ENCODE measurements around the gene WNK1.
A peak's percentile ranks its signal among the peaks of the same experiment; 100 is the strongest.
"Not testable (repeated sequence)": the region's sequence is repeated elsewhere in the genome, so short reads cannot be mapped to it uniquely, and the experiment has no call there.

The WNK1 gene

GRCh38 chr12:818733-819132 lies 66.4 kb downstream of the WNK1 start:
- no peak for DNase-seq

- no peak for DNase-seq
Observed at GRCh38 chr12:820336-820735, 68.0 kb downstream of the WNK1 start.

GRCh38 chr12:823028-823698 lies 70.8 kb downstream of the WNK1 start:
- DNase-seq = peak; percentile 54

GRCh38 chr12:826331-826730 lies 74.0 kb downstream of the WNK1 start:
- DNase-seq = no peak

GRCh38 chr12:828726-829395 lies 76.5 kb downstream of the WNK1 start:
- no peak for DNase-seq

- no peak for DNase-seq
Observed at GRCh38 chr12:830111-830867, 77.9 kb downstream of the WNK1 start.

- no peak for DNase-seq
Observed at GRCh38 chr12:835754-836518, 83.6 kb downstream of the WNK1 start.

- DNase-seq = peak; percentile 7
Observed at GRCh38 chr12:836952-837351, 84.6 kb downstream of the WNK1 start.

- DNase-seq = no peak
Observed at GRCh38 chr12:837548-837947, 85.2 kb downstream of the WNK1 start.

- DNase-seq = no peak
Observed at GRCh38 chr12:843609-844008, 91.2 kb downstream of the WNK1 start.

GRCh38 chr12:846421-846820 lies 94.0 kb downstream of the WNK1 start:
- no peak for DNase-seq

GRCh38 chr12:848173-848865 lies 95.9 kb downstream of the WNK1 start:
- DNase-seq = peak; percentile 33

- no peak for DNase-seq
Observed at GRCh38 chr12:848882-849527, 96.6 kb downstream of the WNK1 start.

GRCh38 chr12:849733-850437 lies 97.5 kb downstream of the WNK1 start:
- DNase-seq = not testable (repeated sequence)

- DNase-seq = peak; percentile 18
Observed at GRCh38 chr12:851343-851742, 99.0 kb downstream of the WNK1 start.

- DNase-seq = peak; percentile 29
Observed at GRCh38 chr12:851913-852312, 99.5 kb downstream of the WNK1 start.

- no peak for DNase-seq
Observed at GRCh38 chr12:852864-853263, 100.5 kb downstream of the WNK1 start.

GRCh38 chr12:857611-858010 lies 105.2 kb downstream of the WNK1 start:
- no peak for DNase-seq

- DNase-seq = no peak
Observed at GRCh38 chr12:862303-862911, 110.0 kb downstream of the WNK1 start.

GRCh38 chr12:863285-863684 lies 110.9 kb downstream of the WNK1 start:
- no peak for DNase-seq

GRCh38 chr12:865614-866013 lies 113.2 kb downstream of the WNK1 start:
- DNase-seq = no peak

Data from OCI-M1 (cell line).